Thyroid gland (tissue), 4 donors: Measurements from ENCODE around the gene IVL. TPM values are rescaled to one million over a fixed set of nuclear protein-coding genes. Genes with fewer than 3 reads are reported as not detected.

Experiments
- DNase-seq, 2 donors: peaks; one replicate each; pipeline ENCODE4 v3.0.0-alpha.2; 2019
- H3K27ac ChIP-seq, 3 donors: fragments of 200-600 bp; sonication (generic); 1 replicate in 2 of 3; 2 replicates in 1 of 3; pipeline ENCODE4 v1.5.1; 2016 to 2019; ENCODE audit warnings: mild to moderate bottlenecking in 1 of 3, moderate library complexity in 1 of 3
- H3K27me3 ChIP-seq: fragments of 200-600 bp; sonication (generic); one replicate; pipeline ENCODE4 v1.5.1; 2019
- H3K36me3 ChIP-seq, 2 donors: fragments of 200-600 bp; sonication (generic); one replicate each; pipeline ENCODE4 v1.5.1; 2016 to 2019
- H3K4me1 ChIP-seq, 2 donors: fragments of 200-600 bp; sonication (generic); one replicate each; pipeline ENCODE4 v1.5.1; 2017 to 2019
- H3K4me3 ChIP-seq, 3 donors: fragments of 200-600 bp; sonication (generic); replicated peaks in 1 of 3; 1 replicate in 2 of 3; 2 replicates in 1 of 3; pipeline ENCODE4 v1.5.1; 2016; ENCODE audit warnings: mild to moderate bottlenecking in 1 of 3
- H3K9me3 ChIP-seq: fragments of 200-600 bp; sonication (generic); one replicate; pipeline ENCODE4 v1.5.1; 2017
- POLR2A ChIP-seq, 2 donors: fragments of 450-650 bp; IDR thresholded peaks; one replicate each; pipeline ENCODE4 v1.6.1; 2017; ENCODE audit warnings: antibody characterized with exemption in 2 of 2, mild to moderate bottlenecking in 2 of 2, moderate library complexity in 1 of 2
- WGBS, 2 donors: methylation state at CpG; one replicate each; pipeline ENCODE4 v1.1.5; 2017; 5-methylcytosine and 5-hydroxymethylcytosine counted together
- intact Hi-C: fragments of 100-400 bp; cut with DNase I; formaldehyde crosslinking; loops from one replicate; pipeline ENCODE4 v1.15.1; 2023
- total RNA-seq, 4 donors: library from RNA; depleted of rRNA; stranded (reverse); fragments of >200 nt; gene quantifications; one replicate each; pipeline ENCODE4 v1.2.3, GENCODE V29; 2016
- TF ChIP-seq, protein P1 (sequence below), 6 experiments: fragments of 200-600 bp in 3 of 6; fragments of 450-650 bp in 3 of 6; sonication (generic) in 3 of 6; IDR thresholded peaks; one replicate each; pipeline ENCODE4 v1.5.1; 2016 to 2019; ENCODE audit warnings: antibody characterized with exemption in 6 of 6, mild to moderate bottlenecking in 2 of 6, inconsistent platforms in 1 of 6, moderate library complexity in 1 of 6

Gene IVL
- total RNA-seq, result not detected

GRCh38 chr1:152907686-152908601, at the start of gene IVL:
IVL (plus strand) TSS chr1:152908546; CDS start chr1:152909798, 1,252 bp downstream.
- no peaks in the 10 kb centered on the region for H3K27me3 ChIP-seq
- H3K27ac ChIP-seq, result no peak within 1 kb of the TSS
- H3K4me3 ChIP-seq, result no peak within 1 kb of the TSS
- TF ChIP-seq, protein P1, sequence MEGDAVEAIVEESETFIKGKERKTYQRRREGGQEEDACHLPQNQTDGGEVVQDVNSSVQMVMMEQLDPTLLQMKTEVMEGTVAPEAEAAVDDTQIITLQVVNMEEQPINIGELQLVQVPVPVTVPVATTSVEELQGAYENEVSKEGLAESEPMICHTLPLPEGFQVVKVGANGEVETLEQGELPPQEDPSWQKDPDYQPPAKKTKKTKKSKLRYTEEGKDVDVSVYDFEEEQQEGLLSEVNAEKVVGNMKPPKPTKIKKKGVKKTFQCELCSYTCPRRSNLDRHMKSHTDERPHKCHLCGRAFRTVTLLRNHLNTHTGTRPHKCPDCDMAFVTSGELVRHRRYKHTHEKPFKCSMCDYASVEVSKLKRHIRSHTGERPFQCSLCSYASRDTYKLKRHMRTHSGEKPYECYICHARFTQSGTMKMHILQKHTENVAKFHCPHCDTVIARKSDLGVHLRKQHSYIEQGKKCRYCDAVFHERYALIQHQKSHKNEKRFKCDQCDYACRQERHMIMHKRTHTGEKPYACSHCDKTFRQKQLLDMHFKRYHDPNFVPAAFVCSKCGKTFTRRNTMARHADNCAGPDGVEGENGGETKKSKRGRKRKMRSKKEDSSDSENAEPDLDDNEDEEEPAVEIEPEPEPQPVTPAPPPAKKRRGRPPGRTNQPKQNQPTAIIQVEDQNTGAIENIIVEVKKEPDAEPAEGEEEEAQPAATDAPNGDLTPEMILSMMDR (IDR thresholded peaks at IDR 0.05), result no peak
- TF ChIP-seq POLR2A (IDR thresholded peaks at IDR 0.05), result no peak
- intact Hi-C loops, result no loop called here
- 66 to 74% methylated on average over 4 of the region's 4 CpGs for WGBS, 2 donors
- no peaks in the 10 kb centered on the region for H3K4me1 ChIP-seq
- no peaks in the 10 kb centered on the region for H3K9me3 ChIP-seq
- H3K36me3 ChIP-seq, result no peaks in the 10 kb centered on the region
- DNase-seq, result no peak

GRCh38 chr1:152859696-152860095, 48.6 kb upstream of the IVL start, which contains the start of gene LCE7A:
LCE7A (plus strand) TSS chr1:152859996; CDS start chr1:152860698, 702 bp downstream.
- Histone ChIP-seq H3K27me3 (no peaks in the 10 kb centered on the region), H3K27ac (no peak within 1 kb of the TSS), H3K4me1 (no peaks in the 10 kb centered on the region), H3K4me3 (no peak within 1 kb of the TSS), H3K36me3 (no peaks in the 10 kb centered on the region), H3K9me3 (no peaks in the 10 kb centered on the region)
- TF ChIP-seq POLR2A (IDR thresholded peaks at IDR 0.05), result no peak
- TF ChIP-seq, protein P1 (IDR thresholded peaks at IDR 0.05), result no peak
- WGBS, 2 donors, result 83 to 92% methylated on average over 3 of the region's 3 CpGs
- no peak for DNase-seq
- intact Hi-C loops, result no loop called here

- H3K27ac ChIP-seq, result no peak overlapping the region
- WGBS, 2 donors, result 81 to 83% methylated on average over 3 of the region's 3 CpGs
- intact Hi-C loops, result no loop called here
- DNase-seq, result no peak
- TF ChIP-seq POLR2A (IDR thresholded peaks at IDR 0.05), result no peak
- TF ChIP-seq, protein P1 (IDR thresholded peaks at IDR 0.05), result no peak
- H3K36me3 ChIP-seq, result no peaks in the 10 kb centered on the region
- no peak overlapping the region for H3K4me3 ChIP-seq
- H3K9me3 ChIP-seq, result no peaks in the 10 kb centered on the region
- H3K27me3 ChIP-seq, result no peaks in the 10 kb centered on the region
- no peaks in the 10 kb centered on the region for H3K4me1 ChIP-seq
Measured at GRCh38 chr1:152860129-152860528, 48.2 kb upstream of the IVL start.

DNA sequence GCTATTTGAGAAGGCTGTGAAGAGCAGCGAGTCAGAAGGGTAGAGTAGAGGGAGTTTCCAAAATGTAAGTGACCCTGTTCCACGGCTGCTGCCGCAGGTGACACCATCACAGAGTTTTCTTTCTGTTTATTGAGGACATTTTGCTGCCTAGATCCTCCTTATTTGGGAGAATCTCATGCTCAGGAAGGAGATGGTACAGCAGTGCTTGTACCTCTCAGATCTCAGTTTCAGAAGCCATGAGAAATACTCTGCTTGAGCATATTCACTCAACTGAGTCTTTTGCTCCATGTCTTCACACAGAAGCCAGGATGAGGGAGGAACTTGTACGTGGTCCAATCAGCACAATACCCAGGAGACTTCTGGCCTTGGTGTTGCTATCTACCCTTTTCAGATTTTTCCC, 47.0 kb upstream of the IVL start:
- Histone ChIP-seq H3K36me3 (no peaks in the 10 kb centered on the region), H3K9me3 (no peaks in the 10 kb centered on the region)
- 83 to 89% methylated on average over 4 of the region's 4 CpGs for WGBS, 2 donors

More for the DNA sequence above, 47.0 kb upstream of the IVL start:
- TF ChIP-seq, protein P1 (IDR thresholded peaks at IDR 0.05), result no peak
- TF ChIP-seq POLR2A (IDR thresholded peaks at IDR 0.05), result no peak
- DNase-seq, result no peak
- intact Hi-C loops, result no loop called here
- Histone ChIP-seq H3K4me3 (no peak overlapping the region), H3K4me1 (no peaks in the 10 kb centered on the region), H3K27ac (no peak overlapping the region), H3K27me3 (no peaks in the 10 kb centered on the region)
